Stimulated activated CD8-positive, alpha-beta memory T cell treated with anti-CD3 and anti-CD28 coated beads, Interleukin-15, amount 100 ng/mL, for 1 hour (primary cell): ENCODE results near the gene GP5.

Experiments
- DNase-seq: peaks from one replicate; pipeline ENCODE4 v3.0.0-alpha.2; 2020; ENCODE audit warnings: low read depth

GP5 gene

DNA sequence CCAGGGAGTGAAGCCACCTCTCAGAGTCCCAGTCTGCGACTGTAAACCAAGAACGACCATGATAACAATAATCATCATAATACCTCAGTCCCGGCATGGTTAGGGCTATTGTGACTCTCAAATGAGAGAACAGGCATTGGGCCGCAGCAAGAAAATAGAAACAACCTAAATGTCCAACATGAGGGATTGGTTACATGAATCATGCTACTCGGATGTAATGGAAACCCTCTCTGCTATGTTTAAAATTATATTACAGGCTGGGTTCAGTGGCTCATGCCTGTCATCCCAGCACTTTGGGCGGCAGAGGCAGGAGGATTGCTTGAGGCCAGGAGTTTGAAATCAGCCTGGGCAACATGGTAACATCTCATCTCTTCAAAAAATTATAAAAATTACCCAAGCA is 50.7 kb downstream of the GP5 start:
- no peak for DNase-seq

DNA sequence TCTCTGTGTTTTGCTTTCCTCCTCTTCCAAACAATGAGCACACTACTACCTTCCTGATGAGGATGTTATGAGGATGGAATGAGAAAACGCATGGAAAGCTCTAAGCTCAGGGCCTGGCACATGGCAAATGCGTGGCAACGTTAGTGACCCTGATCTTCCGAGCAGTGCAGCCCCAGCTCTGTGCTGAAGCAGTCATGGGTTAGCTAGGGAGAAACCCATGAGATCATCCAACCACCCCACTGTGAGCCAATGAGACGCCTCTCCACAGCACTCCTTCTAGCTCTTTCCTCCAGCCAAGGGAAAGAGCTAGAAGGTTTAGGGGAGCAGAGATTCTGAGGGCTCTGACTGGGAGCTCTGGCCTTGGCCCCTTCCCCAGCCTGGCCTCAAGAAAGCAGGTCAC is 52.4 kb downstream of the GP5 start:
- no peak for DNase-seq

GRCh38 chr3:194346035-194346434 is 53.0 kb downstream of the GP5 start:
- DNase-seq = no peak
